ENCODE results near the gene KLF17.

GRCh38 chr1:44108971-44109370 is 9.7 kb upstream of the KLF17 start:
- TF ChIP-seq ZNF133 (tag by site-specific recombination; IDR thresholded peaks at IDR 0.05) (no peak), ZBTB49 (tag by site-specific recombination; IDR thresholded peaks at IDR 0.05; ENCODE audit: low read depth) (no peak), GLI4 (tag by site-specific recombination; IDR thresholded peaks at IDR 0.05) (no peak), CTCF (tag by site-specific recombination; IDR thresholded peaks at IDR 0.05) (no peak), ZNF366 (tag by site-specific recombination; conservative IDR thresholded peaks at IDR 0.05) (no peak)
